A172 (cell line): Measurements from ENCODE around the gene MYOM1. TPM values are rescaled to one million over a fixed set of nuclear protein-coding genes. Genes with fewer than 3 reads are reported as not detected.

Experiments used
- DNase-seq: peaks from one replicate; pipeline ENCODE4 v3.0.0-alpha.2; 2015; ENCODE audit warnings: low spot score
- total RNA-seq: library from RNA; depleted of rRNA; stranded (reverse); fragments of >200 nt; shearing (Covaris generic); gene quantifications from 2 replicates; pipeline ENCODE4 v1.2.3, GENCODE V29; 2014; rRNA removed

MYOM1 gene
- total RNA-seq = not detected in 2 replicates

GRCh38 chr18:3219631-3220335, at the start of gene MYOM1:
TSS of gene MYOM1 (minus strand) at chr18:3219968. CDS start at chr18:3215223, 4,745 bp downstream.
- no peak for DNase-seq

DNA sequence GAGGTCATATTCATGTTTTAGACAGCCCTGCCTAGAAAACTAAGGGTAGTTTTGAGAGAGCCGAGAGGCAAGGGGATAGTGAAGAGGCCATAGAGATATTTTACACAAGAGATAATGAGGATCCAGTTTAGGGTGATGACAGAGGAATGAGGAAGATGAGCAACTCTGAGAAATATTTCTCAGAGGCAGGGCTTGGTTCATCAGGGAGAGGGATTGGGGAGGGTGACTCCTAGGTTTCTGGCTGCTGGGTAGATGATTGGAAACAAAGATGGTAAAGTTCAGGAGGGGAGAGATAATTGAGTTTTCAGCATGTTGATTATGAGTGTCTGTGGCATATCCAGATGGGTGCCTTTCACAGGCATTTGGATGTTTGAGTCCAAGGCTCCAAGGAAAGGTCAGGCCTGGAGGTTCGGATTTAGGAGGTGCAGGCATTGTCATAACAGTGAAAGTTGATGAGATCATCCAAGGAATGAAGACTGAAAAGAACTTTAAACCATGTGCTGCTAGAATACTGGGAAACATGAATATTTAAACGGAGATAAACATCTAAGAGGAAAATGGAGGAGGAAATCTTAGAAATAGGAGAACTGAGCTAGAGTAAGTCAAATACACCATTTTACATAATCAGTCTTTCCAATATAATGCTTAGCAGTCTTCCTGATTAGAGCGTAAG, 49.6 kb upstream of the MYOM1 start:
- DNase-seq = no peak

DNA sequence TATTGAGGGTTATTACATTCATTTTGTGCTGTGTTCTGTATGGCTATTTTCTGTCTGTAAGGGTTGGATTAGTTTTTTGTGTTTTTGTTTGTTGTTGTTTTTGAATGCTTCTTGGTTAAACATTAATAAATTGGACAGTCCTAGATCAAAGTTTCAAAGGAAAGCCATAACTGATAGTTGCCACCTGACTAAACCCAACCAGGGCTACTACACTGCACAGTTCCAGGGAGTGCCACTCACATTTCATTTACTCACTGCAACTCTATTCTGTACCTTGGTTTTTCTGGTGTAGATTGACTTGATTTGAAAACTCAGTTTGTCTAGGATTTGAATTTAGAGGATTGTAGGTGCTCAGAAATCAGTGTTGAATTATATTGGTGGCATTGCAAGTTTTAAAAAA, 48.5 kb upstream of the MYOM1 start:
- DNase-seq = no peak

- DNase-seq = no peak
Observed at GRCh38 chr18:3266062-3266608, 46.4 kb upstream of the MYOM1 start.

DNA sequence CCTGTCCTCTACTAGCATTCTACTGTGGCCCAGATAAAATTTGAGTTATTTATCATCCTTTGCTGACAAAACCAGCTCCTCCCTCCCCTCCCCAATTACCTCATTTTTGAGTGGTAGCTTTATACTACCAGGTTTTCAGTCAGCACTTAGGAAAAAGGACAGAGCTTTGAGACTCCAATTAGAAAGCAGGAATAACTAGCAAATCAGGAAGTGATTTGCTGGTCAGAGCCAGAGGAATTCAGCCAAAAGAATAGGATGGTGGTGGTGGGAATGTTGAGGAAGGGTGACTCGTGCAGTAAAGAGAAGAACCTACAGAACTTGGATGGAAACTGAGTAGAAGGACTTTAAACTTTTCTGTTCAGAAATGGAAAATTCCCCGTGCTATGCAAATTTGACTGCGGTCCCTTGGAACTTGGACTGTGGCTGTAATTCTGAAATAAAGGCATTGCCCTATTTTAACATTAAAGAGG, 45.8 kb upstream of the MYOM1 start:
- DNase-seq = peak; percentile 43

- no peak for DNase-seq
Observed at GRCh38 chr18:3264362-3264761, 44.6 kb upstream of the MYOM1 start.

GRCh38 chr18:3263132-3263700, 43.4 kb upstream of the MYOM1 start:
- no peak for DNase-seq

DNA sequence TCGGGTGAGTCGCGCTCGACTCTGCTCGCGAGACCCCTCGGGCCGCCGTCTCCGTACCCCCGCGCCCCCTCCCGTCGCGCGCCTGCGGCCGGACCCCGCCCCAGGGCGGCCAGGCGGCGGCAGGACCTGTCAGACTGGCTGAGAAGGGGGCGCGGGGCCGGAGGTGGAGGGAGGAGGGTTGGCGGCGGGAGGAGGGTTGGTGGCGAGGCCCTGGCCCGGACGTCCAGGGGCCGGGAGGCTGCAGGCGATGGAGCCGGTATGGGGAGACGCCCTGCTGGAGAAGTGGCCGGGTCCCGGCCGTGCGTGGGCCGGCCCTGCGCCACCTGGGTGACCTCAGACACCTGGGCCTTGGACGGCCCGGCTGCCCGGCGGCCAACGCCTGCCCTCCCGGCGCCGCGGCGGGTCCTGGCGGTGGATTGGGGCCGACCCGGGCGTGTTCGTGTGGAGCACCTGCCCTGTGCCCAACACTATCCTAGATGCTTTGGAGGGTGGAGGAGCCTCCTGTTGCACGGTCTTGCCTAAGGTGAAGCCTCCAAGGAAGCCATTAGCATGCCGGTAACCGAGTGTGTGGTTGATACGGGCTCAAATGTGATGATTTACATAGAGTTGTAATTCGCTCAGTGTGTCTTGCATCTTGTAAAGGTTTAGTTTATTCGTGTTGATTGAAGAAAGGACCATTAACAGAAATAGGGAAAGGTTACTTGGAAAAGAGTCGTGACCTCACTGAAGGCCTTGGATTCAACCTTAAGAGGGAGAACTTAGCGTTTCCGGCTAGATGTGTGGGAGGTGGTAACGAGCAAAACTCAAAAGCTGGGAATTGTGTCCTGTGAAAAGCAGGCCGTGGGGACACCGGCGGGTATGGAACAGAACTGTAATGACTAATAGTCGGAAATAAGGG, 42.7 kb upstream of the MYOM1 start:
- no peak for DNase-seq

DNA sequence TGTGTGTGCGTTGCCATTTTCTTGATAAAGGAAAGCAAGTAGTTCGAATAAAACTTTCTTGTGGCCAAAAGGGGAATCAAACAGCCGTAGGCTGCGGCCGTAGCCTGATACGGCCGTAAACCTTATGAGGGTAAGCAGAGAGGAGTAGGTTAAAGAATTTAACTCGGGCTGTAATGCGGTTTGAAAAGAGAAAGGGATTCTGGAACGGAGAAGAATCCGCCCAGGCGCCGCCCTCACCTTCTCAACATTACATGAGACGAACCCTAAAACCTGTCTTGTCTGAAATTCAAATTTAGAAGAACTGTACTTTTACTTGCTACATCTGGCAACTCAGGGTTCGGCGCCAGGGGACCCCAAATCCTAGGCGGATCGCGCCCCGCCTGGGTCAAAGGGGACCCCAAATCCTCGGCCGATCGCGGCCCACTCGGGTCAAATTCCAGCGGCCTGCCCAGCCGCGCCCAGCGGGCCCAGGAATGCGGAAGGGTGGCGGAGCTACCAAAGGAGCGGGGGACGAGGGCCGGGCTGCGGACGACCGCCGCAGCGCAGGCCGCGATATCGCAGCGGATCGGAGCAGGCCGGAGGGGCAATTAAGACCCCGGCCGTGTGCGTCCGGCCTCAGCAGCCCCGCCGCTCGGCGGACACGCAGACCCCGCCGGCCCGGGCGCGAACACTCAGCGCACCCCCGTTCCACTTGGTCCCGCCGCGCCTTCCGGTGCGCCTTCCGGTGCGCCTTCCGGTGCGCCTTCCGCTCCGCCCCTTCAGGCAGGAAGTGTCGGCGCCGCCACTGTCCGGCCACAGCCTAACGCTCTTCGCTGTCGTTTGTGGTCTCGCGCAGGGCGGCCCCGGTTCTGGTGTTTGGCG, 41.8 kb upstream of the MYOM1 start, which contains the start of gene MYL12B:
TSS of gene MYL12B (plus strand) at position 761 of the 861 bp plus-strand sequence. CDS start 10,766 bp downstream, outside the sequence.
- peak; percentile 79 for DNase-seq

- no peak for DNase-seq
Observed at GRCh38 chr18:3260995-3261372, 41.2 kb upstream of the MYOM1 start.

GRCh38 chr18:3257627-3258120, 37.9 kb upstream of the MYOM1 start:
- no peak for DNase-seq

DNA sequence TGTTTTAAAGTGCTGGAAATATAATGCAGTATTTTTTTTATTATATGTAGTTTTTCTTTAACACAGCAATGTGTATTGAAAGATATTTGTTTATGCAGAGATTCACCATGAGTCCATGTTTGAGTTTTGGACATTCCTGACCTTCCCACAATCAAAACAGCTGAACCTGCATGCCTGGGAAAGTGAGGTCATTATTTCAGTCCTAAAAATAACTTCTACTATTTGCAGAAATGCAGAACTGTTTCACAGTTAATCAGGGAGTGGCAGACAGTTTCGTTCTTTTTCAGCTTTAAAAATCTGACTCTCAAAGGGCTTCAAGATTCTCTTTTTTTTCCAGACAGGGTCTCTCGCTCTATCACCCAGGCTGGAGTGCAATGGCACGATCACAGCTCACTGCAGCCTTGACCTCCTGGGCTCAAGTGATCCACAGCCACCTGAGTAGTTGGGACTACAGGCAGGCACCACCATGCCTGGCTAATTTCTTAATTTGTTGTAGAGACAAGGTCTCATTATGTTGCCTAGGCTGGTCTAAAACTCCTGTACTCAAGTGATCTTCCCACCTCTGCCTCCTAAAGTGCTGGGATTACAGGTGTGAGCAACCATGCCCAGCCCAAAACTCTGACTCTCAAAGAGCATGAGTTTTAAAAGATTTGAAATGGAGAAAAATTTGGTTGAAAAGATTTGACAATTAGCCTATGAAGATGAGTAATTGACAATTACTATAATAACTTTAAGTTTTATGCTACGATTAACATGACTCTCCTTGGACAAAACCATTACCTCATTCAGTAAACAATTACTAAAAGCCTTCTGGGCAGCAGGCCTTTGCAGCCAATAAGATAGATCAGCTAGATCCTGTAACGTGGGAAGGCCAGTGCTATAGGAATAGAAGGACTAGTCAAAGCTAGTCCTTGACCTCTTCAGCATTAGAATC, 37.2 kb upstream of the MYOM1 start:
- DNase-seq = peak; percentile 61

DNA sequence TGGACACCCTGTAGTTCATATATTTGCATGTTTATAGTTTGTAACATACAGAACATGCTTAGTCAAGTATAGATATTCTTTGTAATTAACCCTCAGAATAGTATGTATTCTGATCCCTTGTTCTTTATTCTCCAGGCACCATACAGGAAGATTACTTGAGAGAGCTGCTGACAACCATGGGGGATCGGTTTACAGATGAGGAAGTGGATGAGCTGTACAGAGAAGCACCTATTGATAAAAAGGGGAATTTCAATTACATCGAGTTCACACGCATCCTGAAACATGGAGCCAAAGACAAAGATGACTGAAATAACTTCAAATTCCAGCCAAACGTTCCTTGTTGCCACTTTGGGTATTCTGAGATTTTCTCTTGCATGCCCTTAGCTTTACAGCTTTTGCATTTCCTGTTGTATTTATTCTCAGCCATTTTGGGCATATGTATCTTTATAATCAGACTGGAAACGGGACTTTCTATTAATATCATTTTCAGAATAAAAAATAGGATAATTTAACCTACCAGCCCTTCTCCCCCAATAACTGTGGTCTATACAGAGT, 35.9 kb upstream of the MYOM1 start:
- DNase-seq = no peak

DNA sequence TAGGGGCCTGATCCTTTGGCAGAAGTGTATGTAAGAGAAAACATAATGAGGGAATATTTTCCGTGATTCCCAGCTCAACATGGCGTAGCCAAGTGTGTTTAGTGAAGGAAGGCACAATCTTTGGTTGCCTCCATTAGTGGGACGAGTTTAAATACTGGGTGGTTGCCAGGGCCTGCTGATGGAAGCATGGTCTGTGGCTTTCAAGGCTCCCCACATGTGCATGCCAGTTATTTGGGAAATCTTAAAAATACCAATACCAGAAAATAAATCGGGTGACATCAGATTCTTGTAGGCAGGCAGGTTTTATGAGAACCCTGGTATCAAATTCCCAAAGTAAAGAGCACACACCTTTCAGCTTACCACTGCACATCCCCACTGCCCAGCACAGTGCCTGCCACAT, 35.0 kb upstream of the MYOM1 start:
- DNase-seq = no peak

DNA sequence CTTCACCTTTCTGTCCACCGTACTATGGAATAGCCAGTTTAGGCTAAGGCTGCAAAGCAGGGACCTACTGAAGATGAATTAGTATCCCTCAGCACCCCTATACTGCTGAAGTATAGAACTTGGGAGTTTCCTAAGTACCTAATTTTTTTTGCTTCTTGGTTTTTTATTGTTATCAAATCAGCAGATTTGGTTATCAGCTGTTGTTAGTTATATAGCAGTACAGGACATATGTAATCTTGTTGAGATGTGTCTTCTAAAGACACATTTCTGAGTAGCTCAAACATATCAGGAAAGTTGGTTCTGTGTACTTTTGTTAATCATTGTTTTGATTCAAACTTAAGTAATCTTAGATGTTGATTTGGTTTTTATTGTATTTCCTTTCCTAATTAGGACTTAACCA, 33.1 kb upstream of the MYOM1 start:
- no peak for DNase-seq

DNA sequence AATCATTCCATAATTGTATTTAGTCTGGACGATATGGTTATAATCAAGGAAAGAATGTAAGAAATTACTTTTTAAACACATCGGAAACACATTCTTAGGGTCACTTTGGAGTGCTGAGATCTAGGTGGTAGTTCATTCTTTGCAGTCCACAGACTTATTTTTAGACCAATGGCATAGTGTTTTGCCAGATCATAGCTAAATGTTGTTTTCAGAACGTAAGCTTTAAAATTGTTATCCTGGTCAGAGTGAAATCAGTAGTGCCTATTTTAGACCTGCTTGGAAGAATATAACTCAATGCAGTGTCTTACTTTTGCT, 32.2 kb upstream of the MYOM1 start:
- DNase-seq = peak; percentile 68

DNA sequence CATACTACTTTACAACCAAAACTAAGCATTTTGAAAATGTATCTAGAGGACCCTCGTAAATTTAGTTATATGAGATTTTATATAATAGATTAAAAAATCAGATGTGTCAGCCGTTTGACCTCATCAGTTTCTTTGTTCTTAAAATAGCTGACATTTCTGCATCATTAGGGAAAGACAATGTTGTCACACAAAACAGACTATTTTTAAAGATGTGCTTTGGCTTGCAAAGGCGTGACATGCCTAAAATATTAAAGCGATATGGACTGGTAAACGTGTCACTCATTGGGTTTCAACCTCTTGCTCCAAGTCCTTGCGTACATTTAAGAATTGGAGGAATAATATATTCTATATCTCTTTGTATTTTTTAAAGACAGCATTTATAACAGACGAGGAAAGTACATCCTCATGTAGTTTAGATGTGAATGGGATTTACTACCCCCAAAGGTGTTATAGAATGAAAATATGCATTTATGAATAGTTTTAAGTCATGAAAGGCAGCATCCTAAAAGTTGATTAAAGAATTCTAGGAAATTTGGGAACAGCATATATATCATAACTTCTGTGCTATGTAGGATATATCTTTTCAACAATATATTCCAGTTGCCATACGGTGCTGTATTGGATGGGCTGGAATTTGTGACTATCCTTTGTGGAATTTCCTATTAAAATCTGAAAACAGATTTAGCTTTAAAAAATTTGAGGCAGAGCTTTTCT, 31.6 kb upstream of the MYOM1 start:
- peak; percentile 44 for DNase-seq
